Measurements from ENCODE around the gene PCSK9. TPM values are rescaled to one million over a fixed set of nuclear protein-coding genes. Genes with fewer than 3 reads are reported as not detected.
"Not testable (repeated sequence)": the region's sequence is repeated elsewhere in the genome, so short reads cannot be mapped to it uniquely, and the experiment has no call there.

The PCSK9 gene
- total and polyA plus RNA-seq, 2 of the 4 experiments (the other 2 are of a cell fraction) = under 0.01 to 0.17 TPM

- TF ChIP-seq RFX5 (IDR thresholded peaks at IDR 0.05; ENCODE audit: low read depth, low read length) = no peak
- TF ChIP-seq FOS (IDR thresholded peaks at IDR 0.05; ENCODE audit: low read depth, low read length) = no peak
These were observed 17.3 kb upstream of the PCSK9 start (continued) for GRCh38 chr1:55021942-55022546.

- H2AK9ac ChIP-seq (replicated peaks; ENCODE audit: low read depth, low read length, poor library complexity); H2BK120ac ChIP-seq (ENCODE audit: low read depth, low read length); H3K27ac ChIP-seq (ENCODE audit: insufficient read depth, low read length); POLR2A ChIA-PET (ENCODE audit: unreplicated experiment); H4K5ac ChIP-seq (ENCODE audit: low read depth, low read length); H3K56ac ChIP-seq (ENCODE audit: extremely low read depth, insufficient read depth, low read length); H3K18ac ChIP-seq (ENCODE audit: low read depth, low read length); H4K20me1 ChIP-seq (ENCODE audit: insufficient read depth, low read length); H3K9me3 ChIP-seq (ENCODE audit: control insufficient read depth, insufficient read depth, low read length); H2AFZ ChIP-seq (replicated peaks; ENCODE audit: low read length, poor library complexity); H4K8ac ChIP-seq (ENCODE audit: low read depth in 2 of 2, low read length in 2 of 2); ATAC-seq (ENCODE audit: low read depth); H3K4me1 ChIP-seq (ENCODE audit: control insufficient read depth, insufficient read depth, low read length); H3K36me3 ChIP-seq (ENCODE audit: control insufficient read depth, insufficient read depth, low read length); CTCF ChIA-PET; H3K14ac ChIP-seq (replicated peaks; ENCODE audit: low read depth, low read length); H3K79me1 ChIP-seq (ENCODE audit: low read depth in 1 of 2, low read length in 2 of 2); H3K9ac ChIP-seq (ENCODE audit: low read depth, low read length); H2BK20ac ChIP-seq (ENCODE audit: low read depth, low read length); H3K4me3 ChIP-seq (ENCODE audit: insufficient read depth, low read depth, low read length); H4K91ac ChIP-seq (ENCODE audit: insufficient read depth, low read depth, low read length); H3K9me1 ChIP-seq (ENCODE audit: insufficient read depth, low read length); dilution Hi-C loops (cut with HindIII; ENCODE audit: low sequenced_read_pairs, unreplicated experiment); H3K4me2 ChIP-seq (ENCODE audit: low read depth, low read length); DNase-seq; H2BK5ac ChIP-seq (ENCODE audit: low read depth, low read length, poor library complexity, severe bottlenecking); H2AK5ac ChIP-seq (ENCODE audit: low read depth, low read length); in situ Hi-C loops (cut with MboI; ENCODE audit: low sequenced_read_pairs); intact Hi-C loops (cut with micrococcal nuclease); BruUV-seq (replicated peaks); H3K23ac ChIP-seq (ENCODE audit: low read depth, low read length); H3K4ac ChIP-seq (ENCODE audit: low read depth, low read length); H2BK15ac ChIP-seq (ENCODE audit: low read depth, low read length): not testable (repeated sequence)
- peaks cover 20% of the 10 kb centered on the region for H3K27me3 ChIP-seq (ENCODE audit: control insufficient read depth, insufficient read depth, low read length)
- WGBS, 2 experiments (ENCODE audit: extremely low coverage in 2 of 2, insufficient read length in 1 of 2) = no CpG with 5 or more reads among the region's 10 CpGs
These were observed 15.2 kb upstream of the PCSK9 start for GRCh38 chr1:55024163-55024562.

- ATAC-seq (ENCODE audit: low read depth); POLR2A ChIA-PET (ENCODE audit: unreplicated experiment); CTCF ChIA-PET: not testable (repeated sequence)
These were observed 12.7 kb upstream of the PCSK9 start for GRCh38 chr1:55026682-55027081.

More at GRCh38 chr1:55026682-55027081, 12.7 kb upstream of the PCSK9 start:
- H2AFZ ChIP-seq (replicated peaks; ENCODE audit: low read length, poor library complexity); H2BK20ac ChIP-seq (ENCODE audit: low read depth, low read length); H3K4me3 ChIP-seq (ENCODE audit: insufficient read depth, low read depth, low read length); BruUV-seq (replicated peaks); H3K23ac ChIP-seq (ENCODE audit: low read depth, low read length); H2BK5ac ChIP-seq (ENCODE audit: low read depth, low read length, poor library complexity, severe bottlenecking); H3K9me1 ChIP-seq (ENCODE audit: insufficient read depth, low read length); H3K4me2 ChIP-seq (ENCODE audit: low read depth, low read length); H4K91ac ChIP-seq (ENCODE audit: insufficient read depth, low read depth, low read length); H4K5ac ChIP-seq (ENCODE audit: low read depth, low read length); intact Hi-C loops (cut with micrococcal nuclease); H2AK5ac ChIP-seq (ENCODE audit: low read depth, low read length); in situ Hi-C loops (cut with MboI; ENCODE audit: low sequenced_read_pairs); H3K79me1 ChIP-seq (ENCODE audit: low read depth in 1 of 2, low read length in 2 of 2); dilution Hi-C loops (cut with HindIII; ENCODE audit: low sequenced_read_pairs, unreplicated experiment); H3K36me3 ChIP-seq (ENCODE audit: control insufficient read depth, insufficient read depth, low read length); H3K4ac ChIP-seq (ENCODE audit: low read depth, low read length); H4K8ac ChIP-seq (ENCODE audit: low read depth in 2 of 2, low read length in 2 of 2); H2BK120ac ChIP-seq (ENCODE audit: low read depth, low read length); H3K14ac ChIP-seq (replicated peaks; ENCODE audit: low read depth, low read length); H2BK15ac ChIP-seq (ENCODE audit: low read depth, low read length); H3K56ac ChIP-seq (ENCODE audit: extremely low read depth, insufficient read depth, low read length); H3K9ac ChIP-seq (ENCODE audit: low read depth, low read length); H3K9me3 ChIP-seq (ENCODE audit: control insufficient read depth, insufficient read depth, low read length); DNase-seq; H3K4me1 ChIP-seq (ENCODE audit: control insufficient read depth, insufficient read depth, low read length); H3K27ac ChIP-seq (ENCODE audit: insufficient read depth, low read length); H2AK9ac ChIP-seq (replicated peaks; ENCODE audit: low read depth, low read length, poor library complexity); H4K20me1 ChIP-seq (ENCODE audit: insufficient read depth, low read length); H3K18ac ChIP-seq (ENCODE audit: low read depth, low read length): not testable (repeated sequence)
- WGBS, 2 experiments (ENCODE audit: extremely low coverage in 2 of 2, insufficient read length in 1 of 2) = no CpG with 5 or more reads among the region's 3 CpGs
- peaks cover 20% of the 10 kb centered on the region for H3K27me3 ChIP-seq (ENCODE audit: control insufficient read depth, insufficient read depth, low read length)

Measured in IMR-90 (cell line).